ENCODE results near the gene MST1. TPM values are rescaled to one million over a fixed set of nuclear protein-coding genes. Genes with fewer than 3 reads are reported as not detected.
"Not testable (repeated sequence)": the region's sequence is repeated elsewhere in the genome, so short reads cannot be mapped to it uniquely, and the experiment has no call there.

MST1 gene
- total RNA-seq, 1 donor from 2014 or later = 10.9 TPM

DNA sequence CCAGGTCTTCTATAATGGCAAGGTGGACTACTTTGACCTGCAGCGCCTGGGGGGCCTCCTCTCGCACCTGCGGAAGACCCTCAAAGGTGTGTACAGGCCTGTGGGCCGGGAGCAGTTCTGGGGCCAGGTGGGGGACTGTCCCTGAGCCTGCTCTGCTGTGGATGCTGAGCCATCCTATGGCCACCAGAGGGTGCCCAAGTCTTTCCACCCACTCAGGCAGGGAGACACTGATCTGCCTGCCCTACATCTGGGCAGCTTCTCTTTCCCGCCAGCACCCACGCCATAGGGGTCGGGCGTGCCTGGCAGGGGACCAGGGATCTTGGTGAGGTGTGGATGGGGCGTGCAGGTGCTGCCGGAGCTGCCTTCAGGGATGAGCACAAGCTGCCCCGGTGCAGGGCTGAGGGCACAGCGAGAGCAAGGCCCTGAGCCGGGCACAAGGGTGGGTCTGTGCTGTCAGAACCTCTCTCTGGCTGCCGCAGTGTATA is 14.2 kb upstream of the MST1 start:
- intact Hi-C loops (cut with micrococcal nuclease) = loop anchor here (1.0 to 5.0 kb wide), 3 partner anchors 99 to 204 kb away; no protein-coding TSS in a partner anchor

GRCh38 chr3:49702672-49703071 is 13.4 kb upstream of the MST1 start:
- intact Hi-C loops (cut with micrococcal nuclease) = loop anchor here (1.0 to 5.0 kb wide), 3 partner anchors 100 to 205 kb away; no protein-coding TSS in a partner anchor

- intact Hi-C loops (cut with micrococcal nuclease) = loop anchor here (5.0 kb wide), 1 partner anchor 206 kb away; no protein-coding TSS in a partner anchor
Observed at GRCh38 chr3:49701388-49702077, 12.3 kb upstream of the MST1 start.

DNA sequence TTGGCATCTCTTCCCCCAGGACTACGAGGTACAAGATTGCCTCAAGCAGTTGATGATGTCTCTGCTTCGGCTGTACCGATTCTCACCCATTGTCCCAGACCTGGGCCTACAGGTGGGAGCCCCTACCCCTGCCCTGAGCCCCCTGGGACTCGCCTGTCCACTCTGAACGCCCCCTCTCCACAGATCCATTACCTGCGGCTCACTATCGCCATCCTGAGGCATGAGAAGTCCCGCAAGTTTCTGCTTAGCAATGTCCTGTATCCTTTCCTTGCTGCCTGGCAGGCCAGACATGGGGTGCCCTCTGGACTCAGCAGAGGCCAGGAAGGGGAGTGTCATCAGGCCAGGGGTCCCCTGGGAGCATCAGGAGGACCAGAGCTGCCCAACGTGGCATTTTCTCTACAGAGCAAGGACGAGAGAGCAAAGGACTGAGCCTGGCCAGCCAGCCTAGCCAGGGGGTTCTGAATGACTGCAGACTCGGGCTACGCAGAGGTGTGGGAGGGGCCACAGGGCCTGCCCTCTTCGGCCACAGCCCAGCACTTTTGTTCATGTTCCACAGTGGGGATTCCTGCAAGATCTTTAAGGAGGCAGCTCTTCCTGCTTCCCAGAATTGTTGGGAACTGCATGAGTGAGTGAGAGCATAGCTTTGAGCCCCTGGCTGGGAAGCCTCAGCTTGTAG is 11.3 kb upstream of the MST1 start:
- intact Hi-C loops (cut with micrococcal nuclease) = loop anchor here (5.0 kb wide), 1 partner anchor 207 kb away; no protein-coding TSS in a partner anchor

- intact Hi-C loops (cut with micrococcal nuclease) = loop anchor here (5.0 kb wide), 1 partner anchor 207 kb away; no protein-coding TSS in a partner anchor
Observed at GRCh38 chr3:49700014-49700413, 10.7 kb upstream of the MST1 start.

DNA sequence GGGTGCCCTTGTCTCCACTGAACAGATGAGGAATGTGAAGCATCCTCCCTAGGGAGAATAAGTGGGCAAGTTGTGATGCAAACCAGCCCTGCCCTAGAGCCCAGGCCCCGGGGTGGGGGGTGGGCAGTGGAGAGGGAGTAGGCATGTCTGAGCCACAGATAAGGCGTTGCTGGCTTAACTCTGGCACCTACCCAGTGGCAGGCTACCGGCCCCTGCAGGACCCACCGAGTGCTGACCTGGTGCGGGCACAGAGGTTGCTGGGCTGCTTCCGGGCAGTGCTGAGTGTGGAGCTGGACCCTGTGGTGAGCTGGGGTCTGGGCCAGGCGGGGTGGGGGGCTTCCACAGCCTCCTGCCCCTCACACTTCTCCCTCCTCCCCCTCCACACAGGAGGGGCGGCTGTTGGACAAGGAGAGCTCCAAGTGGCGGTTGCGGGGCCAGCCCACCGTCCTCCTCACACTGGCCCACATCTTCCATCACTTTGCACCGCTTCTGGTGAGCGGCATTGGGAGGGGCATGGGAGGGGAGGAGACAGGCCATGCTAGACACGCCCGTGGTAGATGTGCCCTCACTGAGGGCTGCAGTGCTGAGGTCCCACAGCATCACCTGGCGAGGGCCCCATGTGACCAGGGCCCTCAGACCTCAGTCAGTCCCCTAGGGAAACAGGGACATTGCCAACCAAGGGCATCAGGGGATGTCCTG is 10.2 kb upstream of the MST1 start:
- intact Hi-C loops (cut with micrococcal nuclease) = no loop called here

GRCh38 chr3:49695350-49696015 is 6.2 kb upstream of the MST1 start:
- intact Hi-C loops (cut with micrococcal nuclease) = not testable (repeated sequence)

- intact Hi-C loops (cut with micrococcal nuclease) = not testable (repeated sequence)
Observed at GRCh38 chr3:49694409-49695070, 5.3 kb upstream of the MST1 start.

DNA sequence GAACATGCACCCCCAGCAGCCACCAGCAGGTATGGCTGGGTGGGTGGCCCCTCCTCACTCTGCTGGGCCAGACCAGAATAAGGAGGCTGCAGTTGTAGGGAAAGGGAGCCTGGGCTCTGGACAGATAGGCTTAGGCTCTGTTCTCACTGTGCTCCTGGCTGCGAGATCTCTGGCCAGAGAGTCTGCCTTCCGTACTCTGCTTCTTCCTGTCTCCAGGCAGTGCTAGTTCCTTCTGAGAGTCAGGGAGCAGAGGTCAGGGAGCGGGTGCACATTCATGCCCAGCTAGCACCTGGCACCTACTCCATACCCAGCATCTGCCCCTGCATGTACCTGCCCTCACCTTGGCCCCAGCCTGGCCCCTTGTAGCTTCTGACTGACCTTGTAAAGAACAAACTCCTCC is 2.2 kb upstream of the MST1 start:
- intact Hi-C loops (cut with micrococcal nuclease) = not testable (repeated sequence)

DNA sequence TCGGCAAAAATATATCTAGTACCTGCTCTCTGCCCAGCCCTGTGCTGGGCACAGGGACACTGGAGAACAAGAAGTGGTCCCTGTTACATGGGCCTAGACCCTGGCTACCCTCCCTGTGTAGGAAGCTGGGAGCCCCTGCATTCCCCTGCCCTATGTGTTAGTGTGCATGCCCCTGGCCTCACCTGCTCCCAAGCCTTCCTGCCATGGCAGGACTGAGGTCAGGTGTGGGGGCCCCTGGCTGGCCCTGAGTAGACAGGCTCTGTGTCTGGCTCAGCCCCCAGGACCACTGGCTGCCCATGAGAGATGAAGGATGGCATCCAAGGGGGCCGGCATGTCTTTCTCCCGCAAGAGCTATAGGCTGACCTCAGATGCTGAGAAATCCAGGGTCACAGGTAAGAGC is 1.6 kb upstream of the MST1 start:
- intact Hi-C loops (cut with micrococcal nuclease) = not testable (repeated sequence)

- intact Hi-C loops (cut with micrococcal nuclease) = loop anchor here (1.0 kb wide), 3 partner anchors 16 to 96 kb away; partner anchors contain the start of genes AMIGO3, APEH and IP6K1
Observed at GRCh38 chr3:49689908-49690624, 792 bp upstream of the MST1 start.

DNA sequence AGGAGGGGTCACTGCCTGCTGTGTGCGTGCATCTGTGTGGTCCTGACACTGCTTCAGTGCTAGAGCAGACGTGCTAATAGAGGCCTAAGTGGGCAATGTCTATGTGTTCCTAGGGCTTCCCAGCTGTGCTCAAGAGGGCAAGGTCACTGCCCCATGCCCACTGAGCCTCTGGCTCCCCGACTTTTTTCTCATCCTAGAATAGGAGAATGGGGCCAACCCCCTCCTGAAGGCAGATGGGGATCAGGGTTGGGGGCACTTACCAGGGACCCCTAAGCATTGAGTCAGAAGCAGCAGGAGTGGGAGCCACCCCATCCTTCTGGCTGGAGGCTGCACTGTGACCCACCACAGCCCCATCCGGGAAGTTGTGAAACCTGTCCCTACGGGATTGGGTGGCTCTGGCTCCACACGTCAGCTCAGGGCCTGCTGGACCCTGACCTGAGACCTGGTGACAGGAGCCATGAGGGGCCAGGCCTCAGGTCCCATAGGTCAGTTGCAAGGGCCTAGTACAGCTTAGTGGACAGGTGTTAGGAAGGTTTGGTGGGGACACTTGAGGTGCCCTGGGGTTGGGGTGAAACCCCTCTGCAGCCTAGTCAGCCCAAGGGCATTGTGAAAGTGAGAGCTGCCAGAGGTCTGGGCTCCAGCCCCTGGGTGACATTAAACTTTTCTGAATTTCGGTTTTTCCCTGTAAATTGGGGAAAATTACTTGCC is 782 bp downstream of the MST1 start:
- intact Hi-C loops (cut with micrococcal nuclease) = loop anchor here (1.0 kb wide), 3 partner anchors 14 to 98 kb away; partner anchors contain the start of genes AMIGO3, APEH and IP6K1

GRCh38 chr3:49687424-49687795 is 1.9 kb downstream of the MST1 start:
- intact Hi-C loops (cut with micrococcal nuclease) = not testable (repeated sequence)

DNA sequence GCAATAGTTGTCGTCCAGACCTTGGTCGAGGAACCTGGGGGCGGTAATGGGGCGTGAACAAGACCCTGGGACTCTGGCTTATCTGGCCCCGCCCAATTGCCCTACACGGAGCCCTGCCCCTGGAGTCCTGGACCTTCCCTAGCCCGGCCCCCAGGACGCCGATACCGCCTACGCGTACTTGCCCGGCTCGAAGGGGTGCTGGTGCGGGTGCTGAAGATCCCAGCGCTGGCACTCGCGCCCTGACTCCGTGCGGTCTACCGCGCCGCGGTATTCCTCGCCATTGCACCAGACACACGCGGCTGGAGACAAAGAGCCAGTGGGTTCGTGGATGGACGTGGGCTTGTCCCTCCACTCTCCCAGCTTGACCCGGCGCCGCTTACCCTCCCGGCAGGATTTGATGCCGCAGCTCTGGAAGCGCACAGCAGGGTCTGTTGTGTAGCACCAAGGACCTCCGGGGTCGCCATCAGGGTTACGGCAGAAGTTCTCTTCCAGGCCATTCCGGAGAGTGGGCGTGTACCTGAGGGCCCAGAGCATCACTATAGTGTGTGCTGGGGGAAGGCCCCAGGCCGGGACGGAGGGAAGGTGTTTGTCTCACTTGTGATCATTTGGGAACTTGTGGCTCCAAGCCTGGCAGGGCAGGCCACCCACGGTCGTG is 2.4 kb downstream of the MST1 start:
- intact Hi-C loops (cut with micrococcal nuclease) = not testable (repeated sequence)

DNA sequence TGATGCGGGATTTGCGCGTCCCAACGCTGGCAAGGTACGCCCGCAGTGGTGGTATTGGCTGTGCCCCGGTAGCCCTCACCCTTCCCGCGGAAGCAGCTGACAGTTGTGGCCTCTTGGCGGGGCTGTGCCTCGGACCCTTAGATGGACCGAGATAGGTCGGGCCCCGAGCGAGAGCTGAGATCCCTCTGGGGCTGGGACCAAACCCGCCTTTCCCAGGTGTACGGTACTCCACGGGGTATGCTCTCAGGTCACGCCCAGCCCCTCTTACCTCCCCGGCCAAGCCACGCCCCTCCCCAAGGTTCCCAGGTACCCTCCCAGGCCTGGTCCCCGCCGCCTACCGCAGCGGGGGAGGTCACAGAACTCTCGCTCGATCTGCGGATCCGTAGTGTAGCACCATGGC is 2.9 kb downstream of the MST1 start:
- intact Hi-C loops (cut with micrococcal nuclease) = not testable (repeated sequence)

DNA sequence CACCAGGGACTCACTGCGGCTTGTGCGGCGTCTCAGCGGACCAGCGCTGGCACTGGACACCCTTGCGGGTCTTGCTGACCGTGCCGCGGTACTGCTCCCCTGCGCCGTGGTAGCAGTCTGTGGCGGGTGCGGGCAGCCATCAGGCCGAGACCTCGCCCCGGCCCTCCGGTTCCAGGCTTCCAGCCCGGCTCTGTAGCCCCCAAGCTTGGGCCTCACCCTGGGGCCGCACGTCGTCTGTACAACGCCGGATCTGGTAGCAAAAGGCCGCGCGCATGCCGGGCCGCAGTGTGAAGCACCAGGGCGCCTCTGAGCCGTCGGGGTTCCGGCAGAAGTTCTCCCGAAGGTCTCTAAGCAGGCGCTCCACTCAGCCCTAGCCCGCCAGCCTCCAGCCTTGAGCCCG is 3.4 kb downstream of the MST1 start:
- intact Hi-C loops (cut with micrococcal nuclease) = not testable (repeated sequence)

- intact Hi-C loops (cut with micrococcal nuclease) = not testable (repeated sequence)
Observed at GRCh38 chr3:49685103-49685502, 4.2 kb downstream of the MST1 start.

GRCh38 chr3:49684453-49684852 is 4.8 kb downstream of the MST1 start:
- intact Hi-C loops (cut with micrococcal nuclease) = not testable (repeated sequence)

DNA sequence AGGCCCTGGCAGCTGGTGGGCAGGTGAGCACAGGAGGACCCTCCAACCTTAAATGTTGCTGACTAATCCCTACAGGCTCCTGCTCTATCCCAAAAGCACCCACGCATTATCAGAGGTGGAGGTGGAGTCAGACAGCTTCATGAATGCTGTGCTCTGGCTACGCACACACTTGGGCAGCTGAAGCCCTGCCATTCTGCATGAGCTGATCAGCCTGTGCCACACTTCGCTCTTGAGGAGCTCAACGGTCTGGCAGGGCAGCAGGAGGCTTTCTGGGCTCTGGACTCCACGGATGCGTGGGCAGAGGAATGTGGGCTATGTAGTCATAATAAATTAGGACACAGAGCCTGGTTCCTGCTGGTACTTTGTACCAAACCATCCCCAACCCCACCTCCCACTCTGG is 6.1 kb downstream of the MST1 start:
- intact Hi-C loops (cut with micrococcal nuclease) = no loop called here

Measured in T-helper 1 cell treated with Interleukin-12 subunit alpha and Interleukin-12 subunit beta and Interleukin-4 antibody, amounts not matched to agents 30 ng/mL and 1 ng/mL, for 36 hours (primary cell).